Neural cell (in vitro differentiated cells): ENCODE data around the gene DOCK2.

Experiments
- EZH2 ChIP-seq: fragments of 200-600, 300-800 bp; shearing (Covaris generic), sonication (generic); IDR thresholded peaks from 2 replicates; pipeline ENCODE4 v1.6.1; 2014; ENCODE audit warnings: antibody characterized with exemption, low read length, borderline replicate concordance, mild to moderate bottlenecking; ENCODE audit not compliant: insufficient read depth, poor library complexity, severe bottlenecking
- TF ChIP-seq, protein P1 (sequence below): fragments of 450-650 bp; IDR thresholded peaks from 2 replicates; pipeline ENCODE4 v1.5.1; 2014; ENCODE audit warnings: antibody characterized with exemption, mild to moderate bottlenecking, moderate library complexity; ENCODE audit not compliant: poor library complexity, severe bottlenecking

DNA sequence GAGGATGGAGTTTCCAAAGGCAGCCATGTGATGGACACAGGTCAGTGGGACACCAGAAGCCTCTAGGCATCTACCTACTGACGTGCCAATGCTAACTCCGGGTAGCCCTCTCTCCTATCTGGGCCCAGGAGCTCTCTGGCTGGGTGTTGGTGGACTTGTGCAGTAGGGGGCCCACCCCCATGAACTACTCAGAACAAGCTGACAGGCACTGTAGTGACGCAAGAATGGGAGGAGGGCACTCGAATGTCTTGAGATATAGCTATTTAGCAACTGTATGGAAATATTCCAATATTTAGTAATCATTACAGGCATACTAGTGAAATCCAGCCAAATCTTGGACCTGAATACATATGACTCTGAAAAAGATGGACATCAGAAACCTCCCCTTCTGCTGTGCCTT lies 5.7 kb upstream of the DOCK2 start:
- TF ChIP-seq EZH2 = no peak
- TF ChIP-seq, protein P1, sequence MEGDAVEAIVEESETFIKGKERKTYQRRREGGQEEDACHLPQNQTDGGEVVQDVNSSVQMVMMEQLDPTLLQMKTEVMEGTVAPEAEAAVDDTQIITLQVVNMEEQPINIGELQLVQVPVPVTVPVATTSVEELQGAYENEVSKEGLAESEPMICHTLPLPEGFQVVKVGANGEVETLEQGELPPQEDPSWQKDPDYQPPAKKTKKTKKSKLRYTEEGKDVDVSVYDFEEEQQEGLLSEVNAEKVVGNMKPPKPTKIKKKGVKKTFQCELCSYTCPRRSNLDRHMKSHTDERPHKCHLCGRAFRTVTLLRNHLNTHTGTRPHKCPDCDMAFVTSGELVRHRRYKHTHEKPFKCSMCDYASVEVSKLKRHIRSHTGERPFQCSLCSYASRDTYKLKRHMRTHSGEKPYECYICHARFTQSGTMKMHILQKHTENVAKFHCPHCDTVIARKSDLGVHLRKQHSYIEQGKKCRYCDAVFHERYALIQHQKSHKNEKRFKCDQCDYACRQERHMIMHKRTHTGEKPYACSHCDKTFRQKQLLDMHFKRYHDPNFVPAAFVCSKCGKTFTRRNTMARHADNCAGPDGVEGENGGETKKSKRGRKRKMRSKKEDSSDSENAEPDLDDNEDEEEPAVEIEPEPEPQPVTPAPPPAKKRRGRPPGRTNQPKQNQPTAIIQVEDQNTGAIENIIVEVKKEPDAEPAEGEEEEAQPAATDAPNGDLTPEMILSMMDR = no peak
